HG03460 (cell line): ENCODE measurements around the gene CDK5R1.
"Not testable (repeated sequence)": the region's sequence is repeated elsewhere in the genome, so short reads cannot be mapped to it uniquely, and the experiment has no call there.

Source experiments
- ATAC-seq: cut with Tn5 transposase; IDR thresholded peaks from one replicate; pipeline ENCODE4 v1.9.1; 2021; ENCODE audit not compliant: unreplicated experiment

CDK5R1 gene

DNA sequence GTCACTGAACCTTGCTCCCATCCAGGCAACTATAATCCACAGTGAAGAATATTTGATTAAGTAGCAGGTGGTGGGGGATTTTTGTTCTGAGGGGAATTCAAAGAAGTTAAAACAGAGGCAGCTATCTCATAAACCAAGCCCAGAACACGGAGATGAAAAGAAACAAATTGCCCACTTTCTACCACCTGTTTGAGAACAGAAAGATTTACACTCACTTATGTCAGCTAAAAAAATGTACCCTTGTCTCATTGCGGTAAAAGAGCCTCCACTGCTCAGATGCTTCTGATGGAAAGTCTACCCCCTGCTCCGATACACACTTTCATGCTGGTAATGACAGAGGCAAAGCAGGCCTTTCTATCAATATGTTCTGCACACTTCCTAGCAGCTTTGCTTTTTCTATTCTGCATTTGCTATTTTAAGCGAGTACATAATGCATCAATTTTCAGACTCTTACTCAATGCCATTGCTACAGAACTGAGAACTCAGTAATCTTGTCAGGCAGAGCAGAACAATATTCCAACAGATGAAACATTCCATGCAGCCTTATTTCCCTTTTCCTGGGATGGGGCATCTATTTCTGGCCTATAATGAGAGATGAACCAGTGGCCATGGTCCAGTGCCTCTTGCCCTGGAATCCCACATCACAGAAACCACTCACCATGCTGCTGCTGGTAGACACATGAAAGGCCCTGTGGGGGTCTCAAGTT is 29.0 kb downstream of the CDK5R1 start:
- ATAC-seq = no peak

DNA sequence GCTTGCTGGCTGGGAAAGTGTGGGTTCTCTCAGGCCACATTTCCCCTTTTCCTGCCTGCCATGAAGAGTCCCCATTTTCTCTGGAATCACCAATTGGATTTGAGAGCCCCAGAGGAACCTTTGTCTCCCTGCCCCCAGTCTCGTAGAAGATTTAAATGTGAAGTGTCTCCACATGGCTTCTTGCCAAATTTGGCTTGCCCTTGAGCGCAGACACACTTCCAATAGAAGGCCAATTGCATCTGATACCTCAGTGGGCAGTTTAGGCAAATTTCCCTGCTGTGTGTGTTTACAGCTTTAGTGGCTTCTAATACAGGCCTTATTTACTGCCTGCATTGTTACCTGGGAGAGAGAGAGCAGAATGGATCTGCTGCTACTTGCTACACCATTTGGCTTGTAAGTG is 29.7 kb downstream of the CDK5R1 start:
- ATAC-seq = no peak

- ATAC-seq = no peak
Measured at GRCh38 chr17:32516940-32517701, 30.3 kb downstream of the CDK5R1 start.

- no peak for ATAC-seq
Measured at GRCh38 chr17:32517982-32518381, 31.2 kb downstream of the CDK5R1 start.

DNA sequence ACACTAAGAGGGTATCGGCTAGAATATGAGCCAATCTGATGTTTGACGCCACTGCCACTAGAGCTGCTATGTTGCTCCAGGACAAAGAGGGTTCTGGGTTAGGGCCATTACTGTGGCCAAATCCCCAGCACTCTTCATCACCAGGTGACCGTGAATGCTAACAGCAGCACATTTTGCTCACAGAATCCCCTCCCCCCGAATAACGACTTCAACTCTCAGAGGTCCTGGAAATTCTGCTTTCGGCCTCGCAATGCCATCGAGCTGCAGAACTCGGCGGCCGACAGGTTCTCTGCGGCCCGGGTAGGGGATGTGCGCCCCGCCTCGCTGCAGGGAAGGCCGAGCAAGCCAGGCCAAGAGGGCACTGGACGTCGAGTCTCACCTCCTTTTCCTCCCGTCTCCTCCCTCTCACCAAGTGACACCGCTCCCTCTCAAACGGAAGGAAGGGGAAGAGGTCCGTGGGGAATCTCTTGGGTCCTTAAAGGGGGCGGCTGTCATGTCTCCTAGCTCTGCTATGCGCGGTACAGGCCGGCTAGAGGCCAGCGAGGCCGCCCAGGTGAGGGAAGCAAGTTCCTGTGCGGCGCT is 31.9 kb downstream of the CDK5R1 start:
- no peak for ATAC-seq

DNA sequence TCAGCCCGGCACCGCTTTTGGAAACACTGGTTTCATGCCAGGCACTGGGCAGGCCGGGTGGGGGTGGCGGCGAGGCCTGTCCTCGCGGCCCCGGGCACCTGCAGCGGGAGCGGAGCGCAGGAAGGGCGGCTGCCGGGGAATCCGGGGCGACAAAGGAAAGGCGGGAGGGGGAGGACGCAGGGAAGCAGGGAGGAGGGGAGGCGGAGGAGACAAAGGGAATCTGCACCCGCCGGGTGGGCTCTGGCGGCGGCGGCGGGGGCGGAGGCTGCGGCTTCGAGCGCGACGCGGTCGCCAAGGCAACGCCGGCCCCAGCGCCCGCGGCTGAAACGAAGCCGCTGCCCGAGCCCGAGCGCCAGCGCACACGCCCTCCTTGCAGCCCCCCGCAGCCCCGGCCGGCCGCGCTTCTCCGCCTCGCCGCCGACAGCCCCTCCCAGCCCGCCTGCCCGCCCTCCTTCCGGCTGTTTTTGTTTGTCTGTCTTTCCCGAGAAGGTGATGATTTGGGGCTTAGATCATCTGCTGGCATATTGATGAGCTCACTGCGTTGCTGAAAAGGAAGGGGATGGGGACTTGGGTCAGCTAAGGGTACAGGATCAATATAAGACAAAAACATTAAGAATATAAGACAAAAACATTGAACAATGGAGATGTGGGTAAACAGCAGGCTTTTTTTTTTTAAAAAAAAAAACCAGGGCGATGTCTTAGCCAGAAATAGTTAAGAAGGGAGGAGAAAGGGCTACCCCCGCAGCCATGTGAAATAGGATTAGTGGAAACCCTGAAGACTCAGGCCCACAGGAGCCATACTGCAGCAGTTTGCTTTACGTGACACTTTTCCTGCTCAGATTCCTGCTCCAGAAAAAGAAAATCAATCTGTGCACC is 32.7 kb downstream of the CDK5R1 start:
- ATAC-seq = no peak

DNA sequence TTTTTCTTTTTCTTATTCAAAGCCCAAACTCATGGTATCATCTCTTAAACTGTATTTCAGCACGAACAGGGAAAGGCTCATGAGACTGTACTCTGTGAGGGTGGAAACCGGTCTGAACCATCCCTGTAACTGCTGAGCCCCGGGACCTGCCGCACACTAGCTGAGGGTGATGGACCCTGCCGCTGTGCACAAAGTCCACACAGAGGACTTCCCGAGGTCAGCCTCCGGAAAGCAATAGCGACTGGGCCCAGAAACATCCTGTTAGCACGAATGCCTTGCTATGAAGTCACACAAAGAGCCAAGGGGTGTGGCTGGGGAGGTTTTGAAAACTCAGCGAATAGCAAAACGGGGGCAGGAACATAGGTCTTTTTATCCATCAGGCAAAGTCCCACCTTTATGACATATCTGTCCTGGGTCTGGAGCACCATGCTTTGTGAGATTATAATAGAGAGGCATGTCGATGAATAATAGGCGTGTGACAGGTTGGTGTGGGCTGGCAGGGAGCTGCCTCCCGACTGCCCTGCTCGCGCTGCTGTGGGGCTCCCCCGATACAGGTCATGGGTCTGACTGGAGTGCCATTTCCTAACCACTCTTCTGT is 33.4 kb downstream of the CDK5R1 start:
- ATAC-seq = no peak

DNA sequence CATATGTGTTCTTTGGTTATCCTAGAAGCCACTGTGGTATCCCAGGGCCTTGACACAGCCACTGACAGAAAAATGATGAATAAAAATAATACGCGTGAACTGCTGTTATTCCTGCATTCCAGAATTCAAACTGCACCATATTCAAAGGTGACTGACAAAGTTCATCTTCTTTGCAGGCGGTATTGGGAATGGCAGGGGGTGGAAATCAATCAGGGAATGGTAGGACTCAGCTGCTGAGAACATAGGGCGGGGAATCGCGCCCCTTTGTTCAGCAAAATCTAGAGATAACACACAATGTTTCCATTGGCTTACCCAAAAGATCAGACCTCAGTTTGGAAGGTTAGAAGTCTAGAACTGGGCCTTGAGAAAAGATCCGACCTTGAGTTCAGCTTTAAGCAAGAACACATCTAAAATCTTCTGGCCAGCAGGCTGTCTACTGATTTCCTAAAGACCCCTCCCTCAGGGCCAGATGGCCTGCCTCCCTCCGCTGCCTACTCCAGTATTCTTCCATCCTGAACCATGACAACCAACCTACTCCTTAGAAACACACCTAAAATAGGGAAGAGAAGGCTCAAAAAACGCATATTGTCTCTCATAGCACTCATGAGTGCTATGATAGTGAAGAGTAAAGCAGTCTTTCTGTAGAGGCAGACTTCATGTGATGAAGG is 34.1 kb downstream of the CDK5R1 start:
- ATAC-seq = no peak

DNA sequence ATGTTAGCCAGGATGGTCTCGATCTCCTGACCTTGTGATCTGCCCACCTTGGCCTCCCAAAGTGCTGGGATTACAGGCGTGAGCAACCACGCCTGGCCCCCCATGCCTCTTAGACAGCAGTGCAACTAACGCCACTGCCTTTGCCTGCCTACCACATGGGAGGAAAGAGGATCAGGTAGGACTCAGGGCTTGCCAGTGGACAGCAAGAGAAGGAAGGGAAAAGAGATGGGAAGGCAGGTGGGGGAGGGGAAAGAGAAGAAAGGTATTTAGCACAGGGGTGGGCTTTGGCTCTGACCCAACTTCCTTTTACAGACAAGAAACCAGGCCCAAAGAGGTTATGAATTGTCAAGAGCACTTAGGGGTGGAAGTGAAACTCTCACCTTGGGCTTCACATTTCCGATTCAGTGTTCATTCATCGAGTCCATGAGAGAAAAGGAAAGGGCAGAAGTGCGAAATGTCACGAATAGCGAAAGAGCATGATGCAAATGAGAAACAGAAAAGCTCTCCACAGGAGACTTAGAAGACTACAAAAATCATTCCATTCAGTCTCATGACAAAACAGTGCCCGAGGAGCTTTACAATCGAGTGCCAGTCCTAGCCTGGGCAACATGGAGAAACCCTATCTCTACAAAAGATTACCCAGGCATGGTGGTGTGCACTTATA is 36.4 kb downstream of the CDK5R1 start:
- ATAC-seq = peak; percentile 40

GRCh38 chr17:32523827-32524552 is 37.2 kb downstream of the CDK5R1 start:
- ATAC-seq = peak; percentile 47

- ATAC-seq = not testable (repeated sequence)
Measured at GRCh38 chr17:32524553-32524880, 37.7 kb downstream of the CDK5R1 start.

- ATAC-seq = no peak
Measured at GRCh38 chr17:32525122-32525521, 38.3 kb downstream of the CDK5R1 start.

DNA sequence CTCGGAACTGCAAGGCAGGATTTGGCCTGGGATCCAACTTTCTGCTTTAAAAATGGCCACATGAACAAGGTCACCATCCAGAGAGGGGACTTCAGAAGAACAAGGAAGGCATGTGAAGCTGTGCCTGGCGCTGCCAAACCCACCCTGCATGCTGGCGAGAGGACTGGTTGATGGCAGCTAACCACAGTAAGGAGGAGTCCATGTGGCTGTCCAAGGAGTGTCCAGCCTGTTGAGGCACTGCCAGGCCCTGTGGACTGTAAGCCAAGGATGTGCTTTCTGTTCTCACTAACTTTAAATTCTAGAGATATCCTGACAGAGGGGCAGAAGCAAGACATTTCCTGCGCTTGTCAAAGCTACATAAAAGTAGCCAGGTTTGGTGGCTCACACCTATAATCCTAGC is 40.4 kb downstream of the CDK5R1 start:
- no peak for ATAC-seq

GRCh38 chr17:32528825-32529224 is 42.0 kb downstream of the CDK5R1 start:
- ATAC-seq = no peak

- ATAC-seq = no peak
Measured at GRCh38 chr17:32529604-32530003, 42.8 kb downstream of the CDK5R1 start.

- no peak for ATAC-seq
Measured at GRCh38 chr17:32533296-32533695, 46.5 kb downstream of the CDK5R1 start.

GRCh38 chr17:32536736-32537643 is 50.2 kb downstream of the CDK5R1 start:
- no peak for ATAC-seq
